ENCODE results near the gene HOXC10. TPM values are rescaled to one million over a fixed set of nuclear protein-coding genes. Genes with fewer than 3 reads are reported as not detected.

The HOXC10 gene
- total and polyA plus RNA-seq, 10 of the 15 experiments (the other 5 are each of a cell fraction or from before 2014, with no cell fraction given) = 0.59 TPM; not detected in 9

DNA sequence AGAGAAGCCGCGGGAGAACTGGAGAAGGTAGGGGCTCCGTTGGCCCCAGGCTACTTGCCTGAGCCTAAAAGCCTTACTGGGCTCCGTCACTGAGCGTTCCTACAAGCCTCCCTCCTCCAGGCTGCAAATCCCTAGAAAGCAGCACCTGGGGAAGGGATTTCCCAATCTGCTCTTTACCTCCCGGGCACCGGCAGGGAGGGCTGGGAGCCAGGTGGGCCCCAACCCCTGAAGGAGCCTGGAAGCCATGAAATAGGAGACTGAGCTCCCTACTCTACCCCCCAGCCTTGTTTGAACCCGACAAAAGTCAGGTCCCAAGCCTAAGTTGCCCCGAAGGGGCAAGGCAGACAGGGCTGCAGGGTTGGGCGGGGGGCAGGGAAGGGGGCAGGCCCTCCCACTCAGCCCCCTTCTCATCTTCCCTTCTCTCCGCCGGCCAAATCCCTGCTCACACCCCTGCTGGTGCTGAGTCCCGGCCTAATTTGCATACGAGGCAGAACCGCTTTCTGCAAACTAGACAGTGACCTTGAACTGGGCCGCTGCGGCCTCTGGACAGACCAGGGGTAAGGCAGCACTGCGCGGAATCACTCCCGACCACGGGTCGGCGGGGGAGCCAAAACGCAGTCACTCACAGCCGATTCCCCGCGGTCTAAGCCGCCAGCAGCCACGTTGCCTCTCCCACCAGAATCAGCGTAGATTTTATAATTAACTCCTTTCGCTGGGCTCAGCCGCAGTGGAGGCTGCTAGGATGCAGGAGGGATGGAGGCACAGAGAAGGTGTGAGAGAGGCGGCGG is 34.0 kb upstream of the HOXC10 start:
- RAD21 ChIA-PET (ENCODE audit: unreplicated experiment) = no interaction called here
- CTCF ChIA-PET = no interaction called here
- SMC1A ChIA-PET (ENCODE audit: uncharacterized antibody, unreplicated experiment) = no interaction called here
- Histone ChIP-seq H3K79me2 (ENCODE audit: control insufficient read depth, insufficient read depth, low read length) (no peaks in the 10 kb centered on the region), H3K27ac (ENCODE audit: control insufficient read depth, insufficient read depth) (no peak overlapping the region), H3K36me3 (ENCODE audit: control insufficient read depth in 2 of 2, insufficient read depth in 2 of 2, low read length in 1 of 2) (no peaks in the 10 kb centered on the region), H4K20me1 (ENCODE audit: control insufficient read depth, insufficient read depth) (no peaks in the 10 kb centered on the region), H2AFZ (ENCODE audit: control insufficient read depth, low read depth, low read length) (no peak overlapping the region), H3K9me3 (replicated peaks; ENCODE audit: control insufficient read depth, insufficient read depth, low read length) (no peaks in the 10 kb centered on the region), H3K4me2 (ENCODE audit: control insufficient read depth, insufficient read depth) (no peak overlapping the region), H3K9ac (ENCODE audit: control insufficient read depth, insufficient read depth, low read length) (no peak overlapping the region), H3K27me3 (replicated peaks in 1 of 2; ENCODE audit: control insufficient read depth in 2 of 2, insufficient read depth in 2 of 2, low read length in 1 of 2) (peaks cover 35 to 37% of the 10 kb centered on the region in 2 experiments), H3K4me3 (no peak overlapping the region), H3K4me1 (ENCODE audit: control insufficient read depth, insufficient read depth, low read length) (no peaks in the 10 kb centered on the region)
- POLR2A ChIA-PET = no interaction called here
- DNase-seq (ENCODE audit: low read depth, low spot score) (no peak), ATAC-seq (no peak), FAIRE-seq (no peak)
- no TSS peak for BruUV-seq (replicated peaks)
- in situ Hi-C loops (cut with MboI) (no loop called here), intact Hi-C loops (cut with micrococcal nuclease; ENCODE audit: unreplicated experiment) (no loop called here)
- TF ChIP-seq RFX5 (IDR thresholded peaks at IDR 0.05; ENCODE audit: low read depth, low read length) (no peak), SUZ12 (IDR thresholded peaks at IDR 0.05; ENCODE audit: unreplicated experiment) (peak; percentile 36)
- 43% methylated on average over 34 of the region's 34 CpGs for WGBS (ENCODE audit: insufficient coverage, insufficient replicate concordance, low lambda C conversion rate, missing lambda C conversion rate)

DNA sequence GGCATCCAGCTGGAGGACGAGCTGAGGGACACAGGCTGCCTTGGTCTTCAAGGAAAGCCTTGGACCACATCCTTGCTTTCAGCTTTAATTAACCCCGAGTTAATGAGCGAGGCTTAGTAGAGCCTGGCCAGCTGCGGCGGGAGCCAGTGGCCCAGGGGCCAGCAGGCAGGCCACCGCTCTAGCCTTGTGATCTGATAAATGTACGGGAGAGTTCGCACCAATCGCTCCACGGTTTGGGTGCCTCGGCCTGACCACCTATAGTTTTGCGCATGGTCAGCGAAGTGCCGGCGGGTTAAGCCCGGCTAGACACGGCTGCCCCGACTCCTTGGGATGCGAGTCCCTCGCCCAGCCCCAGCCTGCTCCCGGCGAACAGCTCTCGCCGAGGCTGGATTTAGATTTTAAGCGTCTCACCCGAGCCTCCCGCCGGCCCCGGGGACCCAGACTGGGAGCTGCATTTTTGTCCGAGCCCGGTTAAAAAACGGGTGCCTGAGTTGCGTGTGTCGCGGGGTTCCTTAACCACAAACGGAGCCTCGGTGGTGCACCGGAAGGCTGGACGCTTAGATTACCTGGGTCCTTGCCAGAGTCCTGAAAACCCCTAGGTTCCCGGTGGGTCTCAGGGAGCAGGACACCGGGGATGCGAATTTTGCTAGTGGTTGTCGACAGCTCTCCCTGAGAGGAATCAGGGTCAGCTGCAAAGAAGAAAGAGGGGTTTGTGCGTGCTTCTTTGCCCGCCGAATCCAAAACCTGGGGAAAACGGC is 33.2 kb upstream of the HOXC10 start:
- in situ Hi-C loops (cut with MboI) (no loop called here), intact Hi-C loops (cut with micrococcal nuclease; ENCODE audit: unreplicated experiment) (no loop called here)
- TF ChIP-seq EZH2 (IDR thresholded peaks at IDR 0.05; ENCODE audit: borderline replicate concordance, control insufficient read depth, low read depth, low read length) (peak; percentile 61; the same call in 1 of the 2 replicates), HDAC2 (IDR thresholded peaks at IDR 0.05) (no peak), JUNB (IDR thresholded peaks at IDR 0.05) (no peak)
- WGBS (ENCODE audit: insufficient coverage, insufficient replicate concordance, low lambda C conversion rate, missing lambda C conversion rate) = 26% methylated on average over 47 of the region's 47 CpGs
- Histone ChIP-seq H3K9ac (ENCODE audit: control insufficient read depth, insufficient read depth, low read length) (no peak overlapping the region), H3K27me3 (replicated peaks in 1 of 2; ENCODE audit: control insufficient read depth in 2 of 2, insufficient read depth in 2 of 2, low read length in 1 of 2) (peaks cover 37 to 43% of the 10 kb centered on the region in 2 experiments), H2AFZ (ENCODE audit: control insufficient read depth, low read depth, low read length) (no peak overlapping the region), H3K79me2 (ENCODE audit: control insufficient read depth, insufficient read depth, low read length) (no peaks in the 10 kb centered on the region), H3K9me3 (replicated peaks; ENCODE audit: control insufficient read depth, insufficient read depth, low read length) (no peaks in the 10 kb centered on the region), H3K27ac (ENCODE audit: control insufficient read depth, insufficient read depth) (no peak overlapping the region), H4K20me1 (ENCODE audit: control insufficient read depth, insufficient read depth) (no peaks in the 10 kb centered on the region), H3K36me3 (ENCODE audit: control insufficient read depth in 2 of 2, insufficient read depth in 2 of 2, low read length in 1 of 2) (no peaks in the 10 kb centered on the region), H3K4me2 (ENCODE audit: control insufficient read depth, insufficient read depth) (no peak overlapping the region), H3K4me1 (ENCODE audit: control insufficient read depth, insufficient read depth, low read length) (no peaks in the 10 kb centered on the region), H3K4me3 (no peak overlapping the region)
- ATAC-seq = no peak
- POLR2A ChIA-PET = no interaction called here
- RAD21 ChIA-PET (ENCODE audit: unreplicated experiment) = interaction anchor here (1.3 kb wide), 1 partner anchor 249 kb away, joined by 3 read pairs; no protein-coding TSS in a partner anchor
- BruUV-seq (replicated peaks) = no TSS peak
- CTCF ChIA-PET = interaction anchor here (0.6 kb wide), 1 partner anchor 13 kb away, joined by 3 read pairs; no protein-coding TSS in a partner anchor
- SMC1A ChIA-PET (ENCODE audit: uncharacterized antibody, unreplicated experiment) = no interaction called here
- no peak for FAIRE-seq
- DNase-seq (ENCODE audit: low read depth, low spot score) = no peak
